SK-N-SH (cell line): ENCODE data around the gene PCOLCE2.

Experiments used
- JUND ChIP-seq: IDR thresholded peaks from 2 replicates; pipeline ENCODE4 v1.4.0; 2012
- TAF1 ChIP-seq: IDR thresholded peaks from 2 replicates; pipeline ENCODE4 v1.6.1; 2012; ENCODE audit warnings: low read depth, mild to moderate bottlenecking, low read length, moderate library complexity, borderline replicate concordance
- TF ChIP-seq, protein P1 (sequence below): fragments of 150-350 bp; IDR thresholded peaks from 2 replicates; pipeline ENCODE4 v1.6.1; 2017; ENCODE audit warnings: antibody characterized with exemption, low read length, low read depth, borderline replicate concordance
- TF ChIP-seq, protein P2 (sequence below): IDR thresholded peaks from 2 replicates; pipeline ENCODE4 v1.4.0; 2012; ENCODE audit warnings: low read depth

DNA sequence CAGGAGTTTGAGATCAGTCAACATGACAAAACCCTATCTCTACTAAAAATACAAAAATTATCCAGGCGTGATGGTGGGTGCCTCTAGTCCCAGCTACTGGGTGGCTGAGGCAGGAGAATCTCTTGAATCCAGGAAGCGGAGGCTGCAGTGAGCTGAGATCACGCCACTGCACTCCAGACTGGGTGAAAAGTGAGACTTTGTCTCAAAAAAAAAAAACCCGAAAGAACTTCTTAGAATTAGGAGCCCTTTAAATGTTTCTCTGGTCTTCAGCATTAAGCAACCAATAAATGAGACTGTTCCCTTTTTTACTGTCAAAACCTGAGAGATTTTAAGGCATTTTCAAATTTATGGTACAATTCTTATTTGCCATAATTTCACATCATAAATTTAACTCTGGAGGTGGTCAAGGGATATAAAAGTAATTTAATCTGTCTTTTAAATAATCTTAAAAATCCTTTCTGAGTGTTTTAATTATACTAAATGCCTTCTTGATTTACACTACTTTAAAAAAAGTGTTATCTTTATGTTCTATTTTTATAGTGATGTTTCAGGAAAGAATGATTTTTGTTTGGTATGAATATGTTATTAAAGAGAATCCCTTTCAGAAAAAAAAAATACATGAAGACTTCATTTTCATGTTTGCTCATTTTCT, 10.1 kb downstream of the PCOLCE2 start:
- TF ChIP-seq, protein P1, sequence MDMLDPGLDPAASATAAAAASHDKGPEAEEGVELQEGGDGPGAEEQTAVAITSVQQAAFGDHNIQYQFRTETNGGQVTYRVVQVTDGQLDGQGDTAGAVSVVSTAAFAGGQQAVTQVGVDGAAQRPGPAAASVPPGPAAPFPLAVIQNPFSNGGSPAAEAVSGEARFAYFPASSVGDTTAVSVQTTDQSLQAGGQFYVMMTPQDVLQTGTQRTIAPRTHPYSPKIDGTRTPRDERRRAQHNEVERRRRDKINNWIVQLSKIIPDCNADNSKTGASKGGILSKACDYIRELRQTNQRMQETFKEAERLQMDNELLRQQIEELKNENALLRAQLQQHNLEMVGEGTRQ = no peak
- no peak for TF ChIP-seq JUND
- TF ChIP-seq, protein P2, sequence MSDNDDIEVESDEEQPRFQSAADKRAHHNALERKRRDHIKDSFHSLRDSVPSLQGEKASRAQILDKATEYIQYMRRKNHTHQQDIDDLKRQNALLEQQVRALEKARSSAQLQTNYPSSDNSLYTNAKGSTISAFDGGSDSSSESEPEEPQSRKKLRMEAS = no peak
- TF ChIP-seq TAF1 = no peak
